Activated naive CD4-positive, alpha-beta T cell treated with anti-CD3 and anti-CD28 coated beads, Interleukin-2, amount 50 U/mL, for 72 hours (primary cell): Measurements from ENCODE around the gene CPN2. TPM values are rescaled to one million over a fixed set of nuclear protein-coding genes. Genes with fewer than 3 reads are reported as not detected.
A peak's percentile ranks its signal among the peaks of the same experiment; 100 is the strongest.

Source experiments
- ATAC-seq, 2 donors: fragments of 150-1000 bp; cut with Tn5 transposase; 2 replicates each; pipeline ENCODE4 v1.10.0; 2021; ENCODE audit warnings: mild to moderate bottlenecking in 2 of 2, moderate library complexity in 2 of 2
- DNase-seq, 2 donors: peaks; one replicate each; pipeline ENCODE4 v3.0.0; 2021 to 2022; ENCODE audit warnings: low spot score in 2 of 2
- H3K27ac Mint-ChIP-seq, 2 donors: one replicate each; pipeline ENCODE4 v1.8.0; 2022; ENCODE audit warnings: mild to moderate bottlenecking in 2 of 2, mixed read lengths in 2 of 2
- H3K36me3 Mint-ChIP-seq, 2 donors: one replicate each; pipeline ENCODE4 v1.8.0; 2022; ENCODE audit warnings: mixed read lengths in 2 of 2
- H3K9me3 Mint-ChIP-seq, 2 donors: one replicate each; pipeline ENCODE4 v1.8.0; 2022; ENCODE audit warnings: mixed read lengths in 2 of 2
- total RNA-seq, 2 donors: library from RNA; stranded (reverse); gene quantifications; one replicate each; pipeline ENCODE4 v1.2.3, GENCODE V29; 2022

CPN2 gene
- total RNA-seq, 2 donors from 2014 or later, result not detected

DNA sequence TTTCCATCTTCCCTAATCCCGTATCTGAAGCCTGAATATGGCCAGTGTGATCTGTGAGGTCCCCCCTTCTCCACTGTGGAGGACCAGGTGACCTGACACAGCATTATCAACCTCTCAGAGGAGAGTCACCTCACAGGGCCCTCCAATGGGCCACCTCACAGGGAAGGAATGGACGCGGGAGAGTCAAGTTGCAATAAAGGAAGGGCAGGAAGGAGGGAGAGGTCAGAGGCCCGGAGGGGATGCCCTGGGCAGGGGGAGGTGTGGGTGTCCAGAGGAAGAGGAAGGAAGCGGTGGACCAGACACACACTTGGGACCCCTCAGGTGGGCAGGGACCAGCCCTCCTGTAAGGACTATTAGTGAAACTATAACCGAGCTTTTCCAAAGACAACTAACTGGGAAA lies 33.0 kb upstream of the CPN2 start:
- H3K36me3 Mint-ChIP-seq, result no peaks in the 10 kb centered on the region
- no peaks in the 10 kb centered on the region for H3K9me3 Mint-ChIP-seq
- no peak overlapping the region for H3K27ac Mint-ChIP-seq
- ATAC-seq, result no peak
- no peak for DNase-seq

DNA sequence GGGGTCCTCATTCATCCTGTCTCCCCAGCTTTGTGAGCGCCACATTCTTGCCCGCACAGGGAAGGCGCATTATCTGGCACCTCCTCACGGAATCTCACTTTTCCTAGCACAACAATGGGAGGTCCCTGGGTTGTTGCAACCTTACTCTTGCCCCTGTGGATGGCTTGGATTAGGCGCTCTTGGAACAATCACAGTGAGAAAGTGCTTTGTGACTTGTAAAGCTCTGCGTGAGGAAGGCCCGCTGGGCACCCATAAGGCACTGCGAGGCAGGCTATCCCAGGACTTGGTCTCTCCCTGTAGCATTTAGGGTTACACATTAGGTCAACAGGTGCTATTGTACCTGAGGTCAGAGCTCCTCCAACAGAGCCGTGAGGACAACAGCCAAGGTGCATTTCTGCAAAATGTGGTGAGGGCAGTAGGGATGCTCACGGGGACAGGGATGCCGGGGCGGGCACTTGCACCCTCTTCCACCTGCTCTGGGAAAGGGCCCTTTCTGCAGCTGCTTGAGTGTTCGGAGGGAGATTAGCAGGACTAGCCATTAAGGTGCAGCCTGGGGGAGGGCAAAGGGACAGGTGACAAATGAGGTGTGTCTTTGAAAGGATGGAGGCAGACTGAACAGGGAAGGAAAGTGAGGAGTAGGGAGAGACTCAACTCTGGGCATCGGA lies 32.3 kb upstream of the CPN2 start:
- no peak overlapping the region for H3K27ac Mint-ChIP-seq
- no peak for ATAC-seq
- no peaks in the 10 kb centered on the region for H3K36me3 Mint-ChIP-seq
- no peak for DNase-seq
- H3K9me3 Mint-ChIP-seq, result no peaks in the 10 kb centered on the region

DNA sequence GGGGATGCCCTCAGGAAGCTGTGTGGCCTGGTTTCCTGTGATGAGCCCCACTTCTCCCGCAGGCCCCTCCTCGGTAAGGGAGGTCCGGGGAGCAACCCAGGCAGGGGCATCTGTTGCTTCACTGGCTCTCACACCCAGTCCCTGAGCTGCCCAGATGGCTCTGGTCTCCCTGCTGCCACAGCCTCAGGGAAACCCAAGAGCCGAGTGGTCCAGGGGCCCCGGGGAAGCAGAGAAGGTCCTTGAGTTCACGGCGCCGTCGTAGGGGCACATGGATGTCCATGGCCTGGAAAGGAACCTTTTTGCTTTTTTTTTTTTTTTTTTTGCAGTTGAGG lies 31.7 kb upstream of the CPN2 start:
- H3K27ac Mint-ChIP-seq, result no peak overlapping the region
- DNase-seq (no peak), ATAC-seq (no peak)
- no peaks in the 10 kb centered on the region for H3K9me3 Mint-ChIP-seq
- H3K36me3 Mint-ChIP-seq, result no peaks in the 10 kb centered on the region

DNA sequence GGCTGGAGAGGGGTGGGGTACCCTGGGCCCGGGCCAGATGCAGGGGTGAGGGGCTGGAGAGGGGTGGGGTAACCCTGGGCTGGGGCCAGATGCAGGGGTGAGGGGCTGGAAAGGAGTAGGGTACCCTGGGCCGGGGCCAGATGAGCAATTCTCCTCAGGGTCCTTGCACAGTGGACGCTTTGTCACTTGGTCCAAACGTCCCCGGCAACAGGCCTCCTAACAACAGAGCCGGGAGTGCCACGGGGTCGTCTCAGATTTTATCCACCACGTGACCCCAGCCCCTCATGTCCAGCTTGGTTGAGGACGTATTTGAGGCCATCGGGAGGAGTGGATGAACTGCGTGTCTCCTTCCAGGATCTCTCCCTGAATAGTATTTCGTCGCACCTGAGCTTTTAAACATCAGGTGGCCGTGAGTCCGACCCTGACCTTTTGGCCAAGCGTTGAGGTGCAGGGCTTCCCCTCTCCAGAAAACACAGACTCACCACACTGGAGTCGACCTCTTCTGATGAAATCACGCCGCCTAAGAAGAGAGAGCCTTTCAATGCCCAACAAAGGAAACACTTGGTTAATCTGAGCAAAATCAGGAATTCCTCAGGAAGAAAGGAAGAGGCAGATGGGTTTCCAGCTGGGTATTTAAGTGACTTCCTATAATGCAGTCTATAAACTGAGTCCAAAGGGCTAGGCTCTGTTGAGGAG lies 31.2 kb upstream of the CPN2 start:
- no peak overlapping the region for H3K27ac Mint-ChIP-seq
- ATAC-seq (no peak), DNase-seq (no peak)
- no peaks in the 10 kb centered on the region for H3K9me3 Mint-ChIP-seq
- no peaks in the 10 kb centered on the region for H3K36me3 Mint-ChIP-seq

DNA sequence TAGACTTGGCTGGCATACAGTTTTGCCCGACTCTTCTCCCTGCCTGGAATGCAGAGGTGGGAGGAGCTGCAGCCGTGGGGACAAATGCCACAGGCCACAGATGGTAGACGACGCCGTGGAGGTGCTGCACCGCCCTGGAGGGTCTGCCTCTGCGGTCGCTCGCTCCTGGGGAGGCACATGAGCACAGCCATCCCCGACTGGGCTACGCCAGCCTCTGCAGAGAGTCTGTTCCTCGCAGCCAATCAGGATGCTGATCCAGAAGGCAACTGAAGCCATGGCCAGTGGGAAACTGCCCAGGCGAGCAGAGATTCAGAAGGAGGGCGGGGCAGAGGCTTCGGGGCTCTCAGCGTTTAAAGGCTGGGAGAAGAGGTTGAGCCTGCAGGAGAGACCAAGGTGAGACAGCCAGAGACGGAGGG lies 30.3 kb upstream of the CPN2 start:
- Mint-ChIP-seq H3K36me3 (no peaks in the 10 kb centered on the region), H3K9me3 (no peaks in the 10 kb centered on the region), H3K27ac (no peak overlapping the region)
- DNase-seq (no peak), ATAC-seq (no peak)

DNA sequence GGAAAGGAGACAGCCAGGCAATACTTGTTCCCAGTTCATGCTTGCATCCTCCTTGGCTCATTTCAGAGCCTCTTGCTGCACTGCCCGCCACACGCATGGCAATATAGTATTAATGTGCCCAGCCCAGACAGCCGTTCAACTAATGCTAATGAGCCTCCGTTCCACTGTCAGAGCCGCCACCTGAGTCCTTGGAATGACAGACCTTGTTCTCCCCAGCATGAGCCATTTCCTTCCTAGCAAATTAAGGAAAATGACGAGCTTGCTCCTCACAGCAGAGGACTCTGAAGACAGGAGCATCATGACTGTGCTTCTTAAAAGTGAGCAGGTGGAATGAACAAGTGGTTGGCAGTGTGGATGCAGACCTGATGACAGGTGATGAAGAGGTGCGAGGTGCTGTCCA lies 29.2 kb upstream of the CPN2 start:
- ATAC-seq (no peak), DNase-seq (no peak)
- Mint-ChIP-seq H3K9me3 (no peaks in the 10 kb centered on the region), H3K36me3 (no peaks in the 10 kb centered on the region), H3K27ac (no peak overlapping the region)

DNA sequence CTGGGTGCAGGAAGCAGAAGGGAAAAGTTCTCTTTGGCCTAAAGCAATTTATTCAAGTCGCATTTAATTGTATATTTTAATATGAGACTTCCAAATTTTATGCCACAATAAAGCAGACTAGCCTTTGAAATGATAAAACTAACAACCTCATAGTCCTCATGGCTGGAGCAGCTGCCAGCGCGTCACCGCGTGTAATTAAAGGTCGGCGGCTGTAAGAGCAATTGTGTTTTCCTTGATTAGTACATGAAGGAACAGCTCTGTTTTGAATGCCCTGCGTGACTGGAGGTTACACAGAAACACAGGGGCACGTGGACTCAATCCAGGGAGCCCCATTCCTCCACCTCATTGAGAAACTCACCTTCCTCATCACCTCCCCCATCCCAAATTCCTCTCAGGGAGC lies 28.5 kb upstream of the CPN2 start:
- DNase-seq (no peak), ATAC-seq (no peak)
- H3K9me3 Mint-ChIP-seq, result no peaks in the 10 kb centered on the region
- H3K27ac Mint-ChIP-seq, result no peak overlapping the region
- H3K36me3 Mint-ChIP-seq, result no peaks in the 10 kb centered on the region

DNA sequence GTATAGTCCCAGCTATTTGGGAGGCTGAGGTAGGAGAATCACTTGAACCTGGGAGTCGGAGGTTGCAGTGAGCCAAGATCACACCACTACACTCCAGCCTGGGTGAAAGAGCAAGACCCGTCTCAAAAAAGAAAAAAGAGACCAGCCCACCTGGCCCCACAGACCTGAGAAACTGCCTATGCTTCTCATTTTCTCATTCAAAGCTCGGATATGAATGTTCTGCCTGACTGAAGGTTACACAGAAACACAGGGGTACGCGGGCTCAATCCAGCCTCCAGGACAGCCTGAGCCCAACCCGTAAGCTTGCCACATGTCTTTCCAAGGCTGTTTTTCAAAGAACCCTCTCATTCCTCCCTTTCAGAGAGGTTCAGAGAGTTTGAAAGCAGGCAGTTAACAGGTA lies 28.1 kb upstream of the CPN2 start:
- Mint-ChIP-seq H3K27ac (peak overlapping the region in 1 of 2 donors; percentile 19), H3K9me3 (no peaks in the 10 kb centered on the region), H3K36me3 (no peaks in the 10 kb centered on the region)
- ATAC-seq (no peak), DNase-seq (peak in 1 of 2 donors; percentile 6)

DNA sequence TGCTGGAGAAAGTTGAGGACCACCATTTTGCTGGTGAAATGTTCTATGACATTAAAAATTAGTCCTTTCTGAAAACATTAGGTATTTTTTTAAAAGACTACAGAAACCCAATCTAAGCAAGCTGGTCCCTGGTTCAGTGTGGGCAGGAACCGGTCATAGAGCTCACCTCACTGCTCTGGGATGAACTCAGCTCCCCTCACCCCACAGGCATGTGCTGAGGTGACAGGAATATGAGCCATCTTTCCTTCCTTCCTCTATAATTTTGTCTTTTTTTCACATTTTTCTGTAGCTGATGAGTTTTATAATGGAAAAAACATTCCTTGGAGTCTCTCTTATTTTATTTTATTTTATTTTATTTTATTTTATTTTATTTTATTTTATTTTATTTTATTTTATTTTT lies 26.6 kb upstream of the CPN2 start:
- no peak for DNase-seq
- no peak for ATAC-seq
- Mint-ChIP-seq H3K9me3 (no peaks in the 10 kb centered on the region), H3K36me3 (no peaks in the 10 kb centered on the region), H3K27ac (no peak overlapping the region)

DNA sequence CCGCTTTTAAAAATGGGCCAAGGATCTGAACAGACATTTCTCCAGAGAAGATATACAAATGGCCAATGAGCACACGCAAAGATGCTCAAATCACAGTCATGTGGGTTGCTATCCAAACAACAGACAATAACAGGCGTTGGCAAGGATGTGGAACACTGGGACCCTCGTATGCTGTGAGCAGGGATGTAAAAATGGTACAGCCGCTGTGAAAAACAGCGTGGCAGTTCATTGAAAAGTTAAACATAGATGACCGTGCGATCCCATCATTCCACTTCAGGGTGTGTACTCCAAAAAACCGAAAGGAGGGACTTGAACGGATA lies 25.1 kb upstream of the CPN2 start:
- ATAC-seq, result no peak
- H3K36me3 Mint-ChIP-seq, result no peaks in the 10 kb centered on the region

DNA sequence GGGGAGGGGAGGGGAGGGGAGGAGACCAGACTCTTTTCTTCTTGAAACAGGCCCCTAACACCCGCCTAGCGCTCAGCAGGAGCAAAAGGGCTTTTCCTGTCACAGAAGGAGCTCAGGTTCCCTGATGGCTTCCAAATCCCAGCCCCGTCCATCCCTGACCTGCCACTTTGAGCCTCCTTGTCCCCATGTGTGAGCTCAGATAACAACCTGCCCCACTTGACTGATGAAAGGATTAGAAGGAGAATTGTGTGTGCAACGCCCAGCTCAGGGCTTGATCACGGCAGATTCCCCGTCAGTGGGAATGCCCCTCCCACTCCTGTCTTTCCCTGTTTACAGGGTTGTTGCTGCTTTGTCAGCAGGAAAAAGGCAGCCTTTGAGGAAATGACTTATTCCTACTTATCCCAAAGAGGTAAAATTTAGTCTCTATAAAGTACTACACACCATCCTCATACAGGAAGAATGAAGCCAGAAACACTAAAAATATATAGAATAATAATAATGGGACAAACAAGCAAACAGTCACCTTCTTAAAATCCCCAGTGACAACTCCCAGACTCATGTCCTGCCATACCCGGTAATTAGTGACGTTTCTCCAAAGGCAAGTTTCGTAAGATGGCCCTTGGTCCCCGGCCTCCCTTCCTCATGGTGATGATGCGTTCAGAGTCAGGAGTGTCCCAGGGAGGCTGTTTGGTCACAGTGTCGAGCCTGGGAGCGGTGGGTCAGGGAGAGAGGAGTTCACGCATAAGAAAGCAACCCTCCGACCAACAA lies 24.5 kb upstream of the CPN2 start:
- DNase-seq (no peak), ATAC-seq (no peak)
- no peaks in the 10 kb centered on the region for H3K9me3 Mint-ChIP-seq
- no peak overlapping the region for H3K27ac Mint-ChIP-seq
- no peaks in the 10 kb centered on the region for H3K36me3 Mint-ChIP-seq

More for the DNA sequence above, 25.1 kb upstream of the CPN2 start:
- no peaks in the 10 kb centered on the region for H3K9me3 Mint-ChIP-seq
- no peak overlapping the region for H3K27ac Mint-ChIP-seq
- no peak for DNase-seq

DNA sequence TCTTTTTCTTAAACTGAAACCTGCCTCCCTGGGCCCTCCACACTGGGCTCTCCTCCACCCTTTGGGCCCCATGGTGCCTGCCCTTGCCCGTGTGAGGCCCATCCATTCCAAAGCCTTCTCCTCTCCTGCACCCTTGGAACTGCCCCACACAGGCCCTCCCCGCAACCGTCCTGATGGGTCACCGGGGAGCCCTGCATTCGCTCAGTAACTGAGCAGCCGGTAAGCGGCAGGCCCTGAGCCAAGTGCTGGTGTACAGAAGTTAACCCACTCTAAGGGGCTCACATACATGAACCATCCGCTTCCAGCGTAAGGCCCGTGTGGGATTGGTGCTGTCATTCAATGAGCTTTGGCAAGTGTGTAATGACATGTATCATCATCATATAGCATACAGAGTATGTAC lies 23.8 kb upstream of the CPN2 start:
- no peak overlapping the region for H3K27ac Mint-ChIP-seq
- no peaks in the 10 kb centered on the region for H3K9me3 Mint-ChIP-seq
- no peak for ATAC-seq
- no peak for DNase-seq
- no peaks in the 10 kb centered on the region for H3K36me3 Mint-ChIP-seq

DNA sequence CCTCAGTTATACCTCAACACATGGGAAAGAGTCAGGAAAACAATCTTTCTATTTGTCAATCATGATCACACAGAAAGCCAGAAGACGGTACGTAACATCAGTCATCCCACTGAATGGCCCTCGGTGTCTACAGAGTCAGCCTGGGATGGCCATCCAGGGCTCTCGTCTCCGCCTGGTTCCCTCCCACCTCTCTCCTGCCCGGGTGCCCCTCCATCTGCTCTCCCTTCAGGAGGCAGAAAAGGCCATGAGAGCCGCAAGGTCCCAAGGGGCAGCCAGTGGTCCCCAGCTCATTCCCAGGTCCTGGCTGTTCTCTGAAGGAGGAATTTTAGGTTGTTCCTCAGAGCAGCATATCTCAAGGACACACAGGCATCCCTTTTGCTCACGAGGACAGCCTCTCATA lies 22.8 kb upstream of the CPN2 start:
- ATAC-seq (no peak), DNase-seq (no peak)
- Mint-ChIP-seq H3K36me3 (no peaks in the 10 kb centered on the region), H3K27ac (no peak overlapping the region), H3K9me3 (no peaks in the 10 kb centered on the region)

DNA sequence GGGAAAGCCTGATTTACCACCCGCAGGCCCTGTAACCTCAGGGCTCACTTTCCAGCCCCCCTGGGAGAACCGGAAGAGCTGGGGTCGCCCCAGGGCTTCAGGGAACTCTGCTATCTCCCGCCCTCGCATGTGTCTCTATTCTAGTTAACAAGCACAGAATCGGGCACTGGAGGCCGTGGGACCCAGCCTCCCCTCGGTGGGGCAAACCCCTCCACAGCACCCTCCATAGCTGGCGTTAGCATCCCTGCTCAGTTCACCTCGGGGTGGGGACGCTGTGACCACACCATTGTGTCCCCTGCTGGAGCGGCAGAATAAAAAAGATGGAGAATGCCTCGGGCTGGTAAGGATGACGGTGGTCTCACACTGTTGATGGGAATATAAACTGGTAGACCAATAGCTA lies 21.9 kb upstream of the CPN2 start:
- Mint-ChIP-seq H3K9me3 (no peaks in the 10 kb centered on the region), H3K36me3 (no peaks in the 10 kb centered on the region), H3K27ac (no peak overlapping the region)
- ATAC-seq (no peak), DNase-seq (no peak)

DNA sequence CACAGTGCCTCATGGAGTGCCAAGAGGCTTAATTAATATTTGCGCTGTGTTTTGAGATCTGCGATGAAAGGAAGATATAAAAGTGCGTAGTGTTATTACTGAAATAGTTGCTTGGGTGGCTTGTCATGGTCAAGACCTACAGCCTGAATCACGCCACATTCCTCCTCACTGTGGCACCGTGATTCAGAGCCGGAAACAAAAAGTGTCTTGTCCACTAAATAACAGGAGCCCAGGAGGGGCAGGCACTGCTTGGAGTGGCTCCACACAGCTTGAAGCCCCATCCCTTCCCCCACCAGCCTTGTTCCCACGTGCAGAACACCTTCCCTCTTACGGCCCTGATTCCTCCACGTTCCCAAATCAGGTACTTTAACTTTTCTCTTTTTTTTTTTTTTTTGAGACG lies 19.6 kb upstream of the CPN2 start:
- H3K9me3 Mint-ChIP-seq, result no peaks in the 10 kb centered on the region
- no peak for ATAC-seq
- no peaks in the 10 kb centered on the region for H3K36me3 Mint-ChIP-seq
- no peak for DNase-seq
- H3K27ac Mint-ChIP-seq, result no peak overlapping the region

DNA sequence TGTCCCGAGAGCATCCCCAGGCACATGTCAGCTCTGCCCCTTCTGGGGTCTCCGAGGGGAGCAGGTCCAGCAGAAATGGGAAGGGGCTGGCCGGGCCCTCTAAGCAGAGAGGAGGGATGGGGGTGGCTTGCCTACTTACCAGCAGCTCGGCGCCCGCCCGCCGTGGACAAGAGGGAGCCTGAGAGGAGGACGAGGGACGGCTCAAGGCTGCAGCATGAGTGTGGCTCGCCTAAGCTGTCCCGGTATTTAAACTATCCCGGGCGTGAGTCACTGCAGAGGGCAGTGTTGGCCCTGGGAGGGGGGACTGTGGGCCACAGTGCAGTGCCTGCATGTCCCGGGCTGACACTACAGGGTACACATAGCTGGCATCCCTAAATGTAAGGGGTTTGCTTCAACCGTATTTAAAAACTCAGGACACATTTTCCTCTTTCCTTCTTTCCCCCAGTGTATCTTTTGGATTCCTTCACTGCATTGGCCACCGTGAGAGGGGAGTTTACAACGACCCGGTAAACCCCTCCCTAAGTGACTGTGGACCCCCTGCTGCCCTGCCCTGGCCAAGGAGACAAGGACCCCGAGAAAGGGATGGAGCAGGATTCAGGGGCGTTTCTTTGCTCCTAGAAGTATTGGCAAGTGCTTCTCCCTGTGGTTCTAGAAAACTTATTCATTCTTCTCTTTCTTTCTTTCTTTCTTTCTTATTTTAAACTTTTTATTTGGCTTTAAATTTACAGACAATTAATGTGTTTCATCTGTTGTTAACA lies 18.6 kb upstream of the CPN2 start, which contains the start of gene LRRC15:
LRRC15 (minus strand) TSS at position 222 of the 758 bp plus-strand sequence. CDS start 8,700 bp downstream, outside the sequence.
- ATAC-seq (peak in 1 of 2 donors; percentile 38), DNase-seq (no peak)
- Mint-ChIP-seq H3K36me3 (no peaks in the 10 kb centered on the region), H3K27ac (no peak within 1 kb of the TSS), H3K9me3 (no peaks in the 10 kb centered on the region)

DNA sequence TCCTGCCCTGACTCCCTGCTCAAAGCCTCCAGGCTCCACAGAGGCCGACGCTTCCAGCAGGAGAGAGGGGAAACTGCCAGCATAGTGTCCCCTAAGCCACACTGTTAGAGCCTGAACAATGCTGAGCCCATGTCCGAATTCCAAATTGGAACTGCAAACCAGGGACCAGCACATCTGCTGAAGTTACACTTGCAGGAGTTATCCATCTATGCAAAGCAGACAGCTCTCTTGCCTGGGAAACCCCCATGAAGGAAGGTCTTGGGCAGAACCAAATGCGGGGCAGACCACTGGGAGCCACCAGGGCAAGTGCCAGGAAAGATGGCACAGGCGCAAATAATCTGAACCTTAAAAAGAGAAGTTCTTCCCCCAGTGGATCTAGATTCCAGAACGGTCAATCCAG lies 17.8 kb upstream of the CPN2 start:
- Mint-ChIP-seq H3K36me3 (no peaks in the 10 kb centered on the region), H3K9me3 (no peaks in the 10 kb centered on the region), H3K27ac (no peak overlapping the region)
- no peak for ATAC-seq
- no peak for DNase-seq
